ENCODE measurements around the gene C2orf15. TPM values are rescaled to one million over a fixed set of nuclear protein-coding genes. Genes with fewer than 3 reads are reported as not detected.
A peak's percentile ranks its signal among the peaks of the same experiment; 100 is the strongest.
"Not testable (repeated sequence)": the region's sequence is repeated elsewhere in the genome, so short reads cannot be mapped to it uniquely, and the experiment has no call there.

Gene C2orf15
- total and polyA plus RNA-seq, 2 donors = 1.8 to 2.3 TPM

DNA sequence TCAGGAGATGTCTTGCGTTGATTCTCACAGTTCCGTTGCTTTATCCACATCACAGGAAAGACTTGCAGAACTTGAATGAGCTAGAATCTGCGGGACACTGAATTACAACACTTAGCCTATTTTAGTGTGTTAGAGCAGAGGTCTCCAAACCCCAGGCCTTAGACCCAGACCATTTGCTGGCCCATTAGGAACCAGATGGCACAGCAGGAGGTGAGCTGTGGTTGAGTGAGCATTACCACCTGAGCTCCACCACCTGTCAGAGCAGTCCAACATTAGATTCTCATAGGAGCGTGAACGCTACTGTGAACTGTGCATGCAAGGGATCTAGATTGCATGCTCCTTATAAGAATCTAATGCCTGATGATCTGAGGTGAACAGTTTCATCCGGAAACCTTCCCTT is 43.3 kb downstream of the C2orf15 start:
- 81% methylated on average over 6 of the region's 6 CpGs for WGBS

DNA sequence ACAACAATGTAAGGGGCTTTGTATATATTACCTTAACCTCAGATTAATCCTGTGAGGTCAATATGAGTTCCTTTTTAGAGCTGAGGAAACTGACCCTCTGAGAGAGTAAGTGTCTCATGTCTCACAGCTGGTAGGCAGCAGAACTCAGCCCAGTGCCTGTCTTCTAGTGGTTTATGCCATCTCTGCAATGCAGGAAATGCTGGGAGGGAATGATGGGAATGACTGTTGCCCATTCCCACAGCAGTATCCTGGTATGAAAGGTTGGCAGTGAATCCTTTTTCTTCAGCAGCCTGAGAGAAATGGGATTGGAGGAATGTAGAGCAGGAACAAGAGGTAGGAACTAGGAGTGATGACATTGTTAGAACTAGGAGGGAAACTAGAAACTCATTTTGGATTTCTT is 45.5 kb downstream of the C2orf15 start:
- Histone ChIP-seq H3K27me3 (ENCODE audit: control insufficient read depth in 2 of 2, insufficient read depth in 1 of 2, low read length in 1 of 2) (no peaks in the 10 kb centered on the region), H3K36me3 (ENCODE audit: control insufficient read depth in 2 of 2, insufficient read depth in 2 of 2, low read length in 1 of 2) (peaks cover 5 to 37% of the 10 kb centered on the region in 2 donors), H3K4me1 (ENCODE audit: control insufficient read depth in 2 of 2, insufficient read depth in 2 of 2, low read length in 2 of 2) (peaks cover 0 to 4% of the 10 kb centered on the region in 2 donors), H3K27ac (ENCODE audit: low read depth in 1 of 2, low read length in 1 of 2) (no peak overlapping the region), H3K4me3 (ENCODE audit: low read length in 2 of 2) (no peak overlapping the region), H3K9me3 (ENCODE audit: control insufficient read depth in 2 of 2, insufficient read depth in 1 of 2, low read length in 1 of 2) (no peaks in the 10 kb centered on the region)
- no peak for DNase-seq (ENCODE audit: low read depth in 6 of 9, low spot score in 9 of 9)

More for the DNA sequence above, 43.3 kb downstream of the C2orf15 start:
- no peak for DNase-seq (ENCODE audit: low read depth in 6 of 9, low spot score in 9 of 9)
- H3K9me3 ChIP-seq (ENCODE audit: control insufficient read depth in 2 of 2, insufficient read depth in 1 of 2, low read length in 1 of 2) = no peaks in the 10 kb centered on the region
- no peaks in the 10 kb centered on the region for H3K27me3 ChIP-seq (ENCODE audit: control insufficient read depth in 2 of 2, insufficient read depth in 1 of 2, low read length in 1 of 2)
- H3K27ac ChIP-seq (ENCODE audit: low read depth in 1 of 2, low read length in 1 of 2) = no peak overlapping the region
- H3K4me3 ChIP-seq (ENCODE audit: low read length in 2 of 2) = no peak overlapping the region
- H3K36me3 ChIP-seq (ENCODE audit: control insufficient read depth in 2 of 2, insufficient read depth in 2 of 2, low read length in 1 of 2) = peaks cover 0 to 23% of the 10 kb centered on the region in 2 donors
- peaks cover 6 to 12% of the 10 kb centered on the region in 2 donors for H3K4me1 ChIP-seq (ENCODE audit: control insufficient read depth in 2 of 2, insufficient read depth in 2 of 2, low read length in 2 of 2)

GRCh38 chr2:99188357-99188756 is 46.9 kb downstream of the C2orf15 start:
- Histone ChIP-seq H3K9me3 (ENCODE audit: control insufficient read depth in 2 of 2, insufficient read depth in 1 of 2, low read length in 1 of 2) (no peaks in the 10 kb centered on the region), H3K4me3 (ENCODE audit: low read length in 2 of 2) (no peak overlapping the region), H3K4me1 (ENCODE audit: control insufficient read depth in 2 of 2, insufficient read depth in 2 of 2, low read length in 2 of 2) (no peaks in the 10 kb centered on the region), H3K27me3 (ENCODE audit: control insufficient read depth in 2 of 2, insufficient read depth in 1 of 2, low read length in 1 of 2) (no peaks in the 10 kb centered on the region), H3K36me3 (ENCODE audit: control insufficient read depth in 2 of 2, insufficient read depth in 2 of 2, low read length in 1 of 2) (peaks cover 9 to 41% of the 10 kb centered on the region in 2 donors), H3K27ac (ENCODE audit: low read depth in 1 of 2, low read length in 1 of 2) (no peak overlapping the region)
- WGBS = 99% methylated on average over 3 of the region's 3 CpGs
- DNase-seq (ENCODE audit: low read depth in 6 of 9, low spot score in 9 of 9) = no peak

- Histone ChIP-seq H3K27me3 (ENCODE audit: control insufficient read depth in 2 of 2, insufficient read depth in 1 of 2, low read length in 1 of 2) (no peaks in the 10 kb centered on the region), H3K27ac (ENCODE audit: low read depth in 1 of 2, low read length in 1 of 2) (no peak overlapping the region), H3K36me3 (ENCODE audit: control insufficient read depth in 2 of 2, insufficient read depth in 2 of 2, low read length in 1 of 2) (peaks cover 12 to 50% of the 10 kb centered on the region in 2 donors), H3K4me3 (ENCODE audit: low read length in 2 of 2) (no peak overlapping the region), H3K9me3 (ENCODE audit: control insufficient read depth in 2 of 2, insufficient read depth in 1 of 2, low read length in 1 of 2) (no peaks in the 10 kb centered on the region), H3K4me1 (ENCODE audit: control insufficient read depth in 2 of 2, insufficient read depth in 2 of 2, low read length in 2 of 2) (no peaks in the 10 kb centered on the region)
- 100% methylated on average over 1 of the region's 1 CpG for WGBS
- no peak for DNase-seq (ENCODE audit: low read depth in 6 of 9, low spot score in 9 of 9)
These were observed 49.0 kb downstream of the C2orf15 start for GRCh38 chr2:99190548-99190947.

DNA sequence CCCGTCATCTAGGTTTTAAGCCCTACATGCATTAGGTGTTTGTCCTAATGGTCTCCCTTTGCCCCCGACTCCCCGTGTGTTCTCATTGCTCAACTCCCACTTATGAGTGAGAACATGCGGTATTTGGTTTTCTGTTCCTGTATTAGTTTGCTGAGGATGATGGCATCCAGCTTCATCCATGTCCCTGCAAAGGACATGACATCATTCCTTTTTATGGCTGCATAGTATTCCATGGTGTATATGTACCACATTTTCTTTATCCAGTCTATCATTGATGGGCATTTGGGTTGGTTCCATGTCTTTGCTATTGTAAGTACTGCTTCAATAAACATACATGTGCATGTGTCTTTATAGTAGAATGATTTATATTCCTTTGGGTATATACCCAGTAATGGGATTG is 50.9 kb downstream of the C2orf15 start:
- H3K27ac ChIP-seq (ENCODE audit: low read depth in 1 of 2, low read length in 1 of 2); H3K9me3 ChIP-seq (ENCODE audit: control insufficient read depth in 2 of 2, insufficient read depth in 1 of 2, low read length in 1 of 2); H3K4me1 ChIP-seq (ENCODE audit: control insufficient read depth in 2 of 2, insufficient read depth in 2 of 2, low read length in 2 of 2); DNase-seq (ENCODE audit: low read depth in 6 of 9, low spot score in 9 of 9); H3K4me3 ChIP-seq (ENCODE audit: low read length in 2 of 2); H3K27me3 ChIP-seq (ENCODE audit: control insufficient read depth in 2 of 2, insufficient read depth in 1 of 2, low read length in 1 of 2): not testable (repeated sequence)
- peaks cover 25 to 62% of the 10 kb centered on the region in 2 donors for H3K36me3 ChIP-seq (ENCODE audit: control insufficient read depth in 2 of 2, insufficient read depth in 2 of 2, low read length in 1 of 2)
- 97% methylated on average over 4 of the region's 4 CpGs for WGBS

- Histone ChIP-seq H3K4me3 (ENCODE audit: low read length in 2 of 2) (no peak overlapping the region), H3K9me3 (ENCODE audit: control insufficient read depth in 2 of 2, insufficient read depth in 1 of 2, low read length in 1 of 2) (no peaks in the 10 kb centered on the region), H3K27ac (ENCODE audit: low read depth in 1 of 2, low read length in 1 of 2) (no peak overlapping the region), H3K4me1 (ENCODE audit: control insufficient read depth in 2 of 2, insufficient read depth in 2 of 2, low read length in 2 of 2) (no peaks in the 10 kb centered on the region), H3K36me3 (ENCODE audit: control insufficient read depth in 2 of 2, insufficient read depth in 2 of 2, low read length in 1 of 2) (peaks cover 20 to 35% of the 10 kb centered on the region in 2 donors), H3K27me3 (ENCODE audit: control insufficient read depth in 2 of 2, insufficient read depth in 1 of 2, low read length in 1 of 2) (no peaks in the 10 kb centered on the region)
- WGBS = 95% methylated on average over 6 of the region's 6 CpGs
- DNase-seq (ENCODE audit: low read depth in 6 of 9, low spot score in 9 of 9) = no peak
These were observed 56.8 kb downstream of the C2orf15 start for GRCh38 chr2:99198103-99198841.

DNA sequence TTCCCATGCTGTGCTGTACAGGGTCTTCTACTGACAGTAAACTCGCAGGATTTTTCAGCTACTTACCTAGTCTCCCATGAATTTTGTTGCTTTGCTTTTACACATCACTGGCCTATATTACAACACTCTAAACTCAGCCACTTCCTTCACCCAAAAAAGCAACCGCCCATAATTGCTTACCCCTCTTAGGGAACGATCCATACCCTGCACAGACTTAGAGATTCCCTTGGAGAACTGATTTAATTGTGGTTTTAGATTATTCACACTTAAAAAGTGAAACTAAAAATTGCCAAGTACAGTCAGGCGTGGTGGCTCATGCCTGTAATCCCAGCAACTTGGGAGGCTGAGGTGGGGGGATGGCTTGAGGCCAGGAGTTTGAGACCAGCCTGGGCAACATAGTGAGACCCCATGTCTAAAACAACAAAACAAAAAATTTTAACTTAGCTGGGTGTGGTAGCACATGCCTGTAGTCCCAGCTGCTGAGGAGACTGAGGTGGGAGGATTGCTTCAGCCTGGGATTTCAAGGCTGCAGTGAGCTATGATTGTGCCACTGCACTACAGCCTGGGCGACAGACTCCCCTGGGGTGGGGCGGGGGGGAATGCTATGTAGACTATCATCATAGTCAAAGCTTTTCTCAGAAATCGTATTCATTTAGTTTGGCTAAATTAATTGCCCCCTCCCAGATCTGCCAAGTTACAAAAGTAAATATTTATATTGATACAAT is 58.7 kb downstream of the C2orf15 start:
- Histone ChIP-seq H3K27me3 (ENCODE audit: control insufficient read depth in 2 of 2, insufficient read depth in 1 of 2, low read length in 1 of 2) (no peaks in the 10 kb centered on the region), H3K9me3 (ENCODE audit: control insufficient read depth in 2 of 2, insufficient read depth in 1 of 2, low read length in 1 of 2) (peaks cover 0 to under 1% of the 10 kb centered on the region in 2 donors), H3K36me3 (ENCODE audit: control insufficient read depth in 2 of 2, insufficient read depth in 2 of 2, low read length in 1 of 2) (peaks cover 20 to 28% of the 10 kb centered on the region in 2 donors), H3K27ac (ENCODE audit: low read depth in 1 of 2, low read length in 1 of 2) (peak overlapping the region in 1 of 2 donors; percentile 3), H3K4me3 (ENCODE audit: low read length in 2 of 2) (no peak overlapping the region), H3K4me1 (ENCODE audit: control insufficient read depth in 2 of 2, insufficient read depth in 2 of 2, low read length in 2 of 2) (no peaks in the 10 kb centered on the region)
- WGBS = 97% methylated on average over 7 of the region's 7 CpGs
- DNase-seq (ENCODE audit: low read depth in 6 of 9, low spot score in 9 of 9) = no peak

Other genes with a start within 250 kb of the C2orf15 start
- 1.9 TPM for gene CRACDL, start 205.5 kb upstream of the C2orf15 start, total RNA-seq
- 3.6 TPM for gene CRACDL, start 205.5 kb upstream of the C2orf15 start, polyA plus RNA-seq
- gene TSGA10, start 13.2 kb downstream of the C2orf15 start, total RNA-seq = 8.9 TPM
- 6.8 TPM for gene TSGA10, start 13.2 kb downstream of the C2orf15 start, polyA plus RNA-seq
- gene LIPT1, start 13.3 kb downstream of the C2orf15 start, total RNA-seq = 8.2 TPM
- 20.4 TPM for gene LIPT1, start 13.3 kb downstream of the C2orf15 start, polyA plus RNA-seq
- 57.3 TPM for gene MITD1, start 39.4 kb downstream of the C2orf15 start, total RNA-seq
- 96.8 TPM for gene MITD1, start 39.4 kb downstream of the C2orf15 start, polyA plus RNA-seq
- 39.9 TPM for gene MRPL30, start 39.5 kb downstream of the C2orf15 start, total RNA-seq
- gene MRPL30, start 39.5 kb downstream of the C2orf15 start, polyA plus RNA-seq = 27.9 TPM
- not detected for gene LYG2, start 114.0 kb downstream of the C2orf15 start, total RNA-seq
- gene LYG2, start 114.0 kb downstream of the C2orf15 start, polyA plus RNA-seq = 0.09 TPM
- gene LYG1, start 159.5 kb downstream of the C2orf15 start, total RNA-seq = 1.8 TPM
- 21.5 TPM for gene LYG1, start 159.5 kb downstream of the C2orf15 start, polyA plus RNA-seq
- gene TXNDC9, start 194.6 kb downstream of the C2orf15 start, total RNA-seq = 59.8 TPM
- gene TXNDC9, start 194.6 kb downstream of the C2orf15 start, polyA plus RNA-seq = 36.8 TPM
- 13.2 TPM for gene EIF5B, start 195.7 kb downstream of the C2orf15 start, total RNA-seq
- gene EIF5B, start 195.7 kb downstream of the C2orf15 start, polyA plus RNA-seq = 26.3 TPM

Measured in thymus (tissue), 11 donors.